ENCODE measurements around the gene KCNQ5.

KCNQ5 gene

DNA sequence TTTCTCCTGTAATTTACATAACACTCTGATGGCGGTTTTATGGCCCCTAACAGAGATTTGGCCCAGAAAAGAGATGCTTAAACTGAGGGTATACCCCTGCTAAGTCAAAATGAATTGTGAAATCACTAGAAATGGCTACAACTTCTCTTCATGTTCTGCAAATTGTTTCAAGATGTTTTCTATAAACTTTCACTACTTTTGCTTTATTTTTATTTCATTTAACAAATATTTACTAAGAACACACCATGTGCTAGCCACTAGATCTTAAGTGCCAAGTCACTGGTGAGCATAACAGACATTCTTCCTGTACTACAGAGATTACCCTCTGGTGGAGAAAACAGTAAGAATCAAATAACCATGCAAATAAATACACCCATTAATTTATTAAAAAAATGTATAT lies 87.6 kb downstream of the KCNQ5 start:
- DNase-seq (ENCODE audit: low read depth, low spot score) = no peak
- Histone ChIP-seq H3K36me3 (ENCODE audit: control insufficient read depth, insufficient read depth, low read length) (no peaks in the 10 kb centered on the region), H3K4me3 (ENCODE audit: low read length) (no peak overlapping the region), H3K27me3 (ENCODE audit: control insufficient read depth, insufficient read depth, low read length) (no peaks in the 10 kb centered on the region), H3K27ac (ENCODE audit: low read length) (no peak overlapping the region), H3K4me1 (ENCODE audit: control insufficient read depth, insufficient read depth, low read length) (no peaks in the 10 kb centered on the region), H3K9me3 (ENCODE audit: control insufficient read depth, insufficient read depth, low read length) (no peaks in the 10 kb centered on the region)
- no CpG with 5 or more reads among the region's 1 CpG for WGBS (ENCODE audit: insufficient coverage, insufficient read length)

DNA sequence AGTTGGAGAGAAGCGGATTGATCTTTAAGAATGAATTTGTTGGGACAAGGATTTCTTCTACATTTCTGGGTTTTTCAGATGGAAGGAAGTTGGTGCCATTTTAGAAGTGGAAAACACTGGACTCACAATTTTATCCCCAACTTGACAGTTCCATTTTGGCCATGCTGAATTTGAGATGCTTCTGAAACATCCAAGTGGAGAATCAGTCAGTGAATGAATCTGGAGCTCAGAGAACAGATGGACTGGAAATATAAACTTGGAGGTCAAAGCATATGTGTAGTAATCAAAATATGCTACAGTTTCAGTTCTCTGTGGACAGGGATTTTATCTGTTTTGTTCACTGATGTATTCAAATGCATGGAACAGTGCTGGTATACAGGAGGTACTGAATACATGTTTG lies 89.9 kb downstream of the KCNQ5 start:
- H3K36me3 ChIP-seq (ENCODE audit: control insufficient read depth, insufficient read depth, low read length) = no peaks in the 10 kb centered on the region
- H3K4me3 ChIP-seq (ENCODE audit: low read length) = no peak overlapping the region
- no peaks in the 10 kb centered on the region for H3K4me1 ChIP-seq (ENCODE audit: control insufficient read depth, insufficient read depth, low read length)
- no peaks in the 10 kb centered on the region for H3K9me3 ChIP-seq (ENCODE audit: control insufficient read depth, insufficient read depth, low read length)
- no peaks in the 10 kb centered on the region for H3K27me3 ChIP-seq (ENCODE audit: control insufficient read depth, insufficient read depth, low read length)
- WGBS (ENCODE audit: insufficient coverage, insufficient read length) = no CpG with 5 or more reads among the region's 1 CpG
- DNase-seq (ENCODE audit: low read depth, low spot score) = no peak
- no peak overlapping the region for H3K27ac ChIP-seq (ENCODE audit: low read length)

DNA sequence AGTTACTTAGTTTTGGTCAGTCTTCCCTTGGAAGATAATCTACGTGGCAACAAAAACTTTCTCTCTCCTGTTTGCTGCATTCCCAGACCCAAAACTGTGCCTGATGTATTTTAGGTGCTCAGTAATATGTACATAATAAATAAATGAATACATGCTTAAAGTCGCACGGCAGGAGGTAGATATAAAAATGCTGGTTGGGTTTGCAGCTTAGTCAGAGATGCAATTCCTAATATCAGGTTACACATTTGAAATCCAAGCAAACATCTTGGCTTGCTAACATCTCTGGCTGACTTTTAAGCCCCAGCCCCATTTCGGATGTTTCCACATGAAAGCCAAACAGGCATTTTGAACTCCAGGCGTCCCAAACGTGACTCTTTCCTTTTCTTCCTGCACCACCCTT lies 91.0 kb downstream of the KCNQ5 start:
- H3K4me3 ChIP-seq (ENCODE audit: low read length) = no peak overlapping the region
- no peaks in the 10 kb centered on the region for H3K36me3 ChIP-seq (ENCODE audit: control insufficient read depth, insufficient read depth, low read length)
- H3K9me3 ChIP-seq (ENCODE audit: control insufficient read depth, insufficient read depth, low read length) = no peaks in the 10 kb centered on the region
- DNase-seq (ENCODE audit: low read depth, low spot score) = no peak
- H3K27me3 ChIP-seq (ENCODE audit: control insufficient read depth, insufficient read depth, low read length) = no peaks in the 10 kb centered on the region
- H3K27ac ChIP-seq (ENCODE audit: low read length) = no peak overlapping the region
- H3K4me1 ChIP-seq (ENCODE audit: control insufficient read depth, insufficient read depth, low read length) = no peaks in the 10 kb centered on the region
- WGBS (ENCODE audit: insufficient coverage, insufficient read length) = no CpG with 5 or more reads among the region's 6 CpGs

DNA sequence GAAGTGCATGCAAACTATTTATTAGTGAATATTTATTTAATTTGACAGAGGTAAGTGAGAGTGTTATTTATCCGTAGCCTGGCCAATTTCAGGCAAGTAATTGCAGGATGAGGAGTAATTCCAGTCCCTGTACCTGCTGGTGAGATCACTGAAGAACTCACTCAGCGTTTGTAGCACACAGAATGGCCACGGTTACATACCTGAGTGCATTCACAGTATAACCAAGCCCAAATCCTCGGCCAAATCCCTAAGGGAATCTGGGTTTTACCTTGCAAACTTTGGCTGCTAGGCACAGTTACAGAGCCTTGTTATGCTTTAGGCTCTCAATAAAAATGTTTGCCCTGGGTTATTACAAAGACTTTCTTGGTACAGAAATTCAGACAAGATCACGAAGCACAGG lies 93.3 kb downstream of the KCNQ5 start:
- Histone ChIP-seq H3K9me3 (ENCODE audit: control insufficient read depth, insufficient read depth, low read length) (no peaks in the 10 kb centered on the region), H3K27me3 (ENCODE audit: control insufficient read depth, insufficient read depth, low read length) (no peaks in the 10 kb centered on the region), H3K36me3 (ENCODE audit: control insufficient read depth, insufficient read depth, low read length) (no peaks in the 10 kb centered on the region), H3K27ac (ENCODE audit: low read length) (no peak overlapping the region), H3K4me3 (ENCODE audit: low read length) (no peak overlapping the region), H3K4me1 (ENCODE audit: control insufficient read depth, insufficient read depth, low read length) (no peaks in the 10 kb centered on the region)
- WGBS (ENCODE audit: insufficient coverage, insufficient read length) = no CpG with 5 or more reads among the region's 5 CpGs
- no peak for DNase-seq (ENCODE audit: low read depth, low spot score)

DNA sequence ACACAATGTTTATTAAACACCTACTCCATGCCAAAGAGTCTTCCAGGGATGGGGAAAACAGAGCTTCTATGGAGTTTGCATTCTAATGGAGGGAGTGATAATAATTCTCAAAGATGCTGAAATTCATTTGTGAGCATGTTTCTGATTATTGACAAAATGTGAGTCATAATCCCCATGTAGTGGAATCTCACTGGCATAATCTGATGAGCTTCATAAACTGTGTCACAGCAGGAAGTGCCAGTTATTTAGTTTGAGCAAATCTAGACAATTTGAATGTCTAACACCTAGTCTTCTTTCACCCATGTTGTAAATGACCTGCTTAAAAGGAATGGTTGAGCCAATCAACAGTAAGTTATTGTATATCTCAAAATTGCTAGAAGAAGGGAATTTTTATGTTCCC lies 95.1 kb downstream of the KCNQ5 start:
- H3K4me1 ChIP-seq (ENCODE audit: control insufficient read depth, insufficient read depth, low read length) = no peaks in the 10 kb centered on the region
- H3K36me3 ChIP-seq (ENCODE audit: control insufficient read depth, insufficient read depth, low read length) = no peaks in the 10 kb centered on the region
- no peaks in the 10 kb centered on the region for H3K27me3 ChIP-seq (ENCODE audit: control insufficient read depth, insufficient read depth, low read length)
- H3K27ac ChIP-seq (ENCODE audit: low read length) = no peak overlapping the region
- no peak overlapping the region for H3K4me3 ChIP-seq (ENCODE audit: low read length)
- DNase-seq (ENCODE audit: low read depth, low spot score) = no peak
- H3K9me3 ChIP-seq (ENCODE audit: control insufficient read depth, insufficient read depth, low read length) = no peaks in the 10 kb centered on the region

DNA sequence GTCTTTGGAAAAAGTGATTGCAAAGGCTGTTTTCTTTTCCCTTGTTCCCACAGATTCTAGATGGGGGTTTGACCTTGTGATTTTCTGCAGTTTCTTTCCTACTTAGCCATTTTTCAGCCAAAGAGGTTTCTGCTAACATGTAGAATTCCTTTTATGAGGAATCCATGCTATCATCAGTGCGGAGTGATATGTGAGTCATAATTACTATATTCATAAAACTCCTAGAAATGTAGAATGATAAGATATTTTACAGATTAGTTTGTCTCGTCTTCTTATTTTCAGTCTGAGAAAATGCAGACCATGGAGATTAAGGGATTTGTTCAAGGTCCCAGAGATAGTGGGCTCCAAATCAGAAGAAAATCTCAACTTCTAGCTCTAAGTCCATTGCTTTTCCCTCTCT lies 98.6 kb downstream of the KCNQ5 start:
- no CpG with 5 or more reads among the region's 2 CpGs for WGBS (ENCODE audit: insufficient coverage, insufficient read length)
- Histone ChIP-seq H3K9me3 (ENCODE audit: control insufficient read depth, insufficient read depth, low read length) (no peaks in the 10 kb centered on the region), H3K27me3 (ENCODE audit: control insufficient read depth, insufficient read depth, low read length) (no peaks in the 10 kb centered on the region), H3K27ac (ENCODE audit: low read length) (no peak overlapping the region), H3K36me3 (ENCODE audit: control insufficient read depth, insufficient read depth, low read length) (no peaks in the 10 kb centered on the region), H3K4me1 (ENCODE audit: control insufficient read depth, insufficient read depth, low read length) (no peaks in the 10 kb centered on the region), H3K4me3 (ENCODE audit: low read length) (no peak overlapping the region)
- no peak for DNase-seq (ENCODE audit: low read depth, low spot score)

DNA sequence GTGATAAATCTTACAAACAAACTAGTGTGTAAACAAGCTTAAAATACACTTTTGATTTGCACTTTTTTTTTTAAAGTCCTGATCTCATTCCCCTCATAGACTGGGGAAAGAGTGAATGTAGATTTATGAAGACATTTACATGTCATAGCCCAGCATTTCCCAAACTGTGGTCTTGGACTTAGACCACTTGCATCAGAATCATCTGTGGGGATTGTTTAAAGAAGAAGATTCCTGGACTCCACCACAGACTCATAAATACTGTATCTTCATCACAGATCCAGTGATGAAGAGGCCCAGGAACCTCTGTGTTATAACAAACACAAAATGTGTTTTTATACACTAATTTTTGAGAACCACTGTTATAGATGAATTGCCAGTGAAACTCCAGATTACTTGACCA lies 99.5 kb downstream of the KCNQ5 start:
- Histone ChIP-seq H3K36me3 (ENCODE audit: control insufficient read depth, insufficient read depth, low read length) (no peaks in the 10 kb centered on the region), H3K9me3 (ENCODE audit: control insufficient read depth, insufficient read depth, low read length) (no peaks in the 10 kb centered on the region), H3K4me3 (ENCODE audit: low read length) (no peak overlapping the region), H3K27me3 (ENCODE audit: control insufficient read depth, insufficient read depth, low read length) (no peaks in the 10 kb centered on the region), H3K27ac (ENCODE audit: low read length) (no peak overlapping the region), H3K4me1 (ENCODE audit: control insufficient read depth, insufficient read depth, low read length) (no peaks in the 10 kb centered on the region)
- no peak for DNase-seq (ENCODE audit: low read depth, low spot score)

DNA sequence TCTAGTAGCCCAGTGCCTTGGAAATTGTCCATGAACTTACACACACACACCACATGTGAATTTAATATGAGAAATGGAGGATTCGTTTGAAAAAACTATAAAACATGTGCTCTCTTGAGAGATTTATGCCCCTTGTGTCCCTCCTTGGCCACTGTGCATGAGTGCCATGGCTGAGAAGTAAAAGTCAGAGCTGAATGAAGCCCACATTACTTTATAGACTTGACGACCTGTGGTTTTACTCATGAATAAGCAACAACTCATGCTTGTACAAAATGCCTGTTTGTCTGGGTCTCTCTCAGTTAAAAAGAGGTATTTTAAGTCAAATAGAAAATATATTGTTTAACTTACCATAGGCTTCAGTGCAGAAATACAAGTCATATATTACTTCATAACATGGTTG lies 102.7 kb downstream of the KCNQ5 start:
- WGBS (ENCODE audit: insufficient coverage, insufficient read length) = no CpG with 5 or more reads among the region's 2 CpGs
- DNase-seq (ENCODE audit: low read depth, low spot score) = no peak
- H3K36me3 ChIP-seq (ENCODE audit: control insufficient read depth, insufficient read depth, low read length) = no peaks in the 10 kb centered on the region
- no peaks in the 10 kb centered on the region for H3K4me1 ChIP-seq (ENCODE audit: control insufficient read depth, insufficient read depth, low read length)
- H3K4me3 ChIP-seq (ENCODE audit: low read length) = no peak overlapping the region
- no peak overlapping the region for H3K27ac ChIP-seq (ENCODE audit: low read length)
- no peaks in the 10 kb centered on the region for H3K9me3 ChIP-seq (ENCODE audit: control insufficient read depth, insufficient read depth, low read length)
- no peaks in the 10 kb centered on the region for H3K27me3 ChIP-seq (ENCODE audit: control insufficient read depth, insufficient read depth, low read length)

DNA sequence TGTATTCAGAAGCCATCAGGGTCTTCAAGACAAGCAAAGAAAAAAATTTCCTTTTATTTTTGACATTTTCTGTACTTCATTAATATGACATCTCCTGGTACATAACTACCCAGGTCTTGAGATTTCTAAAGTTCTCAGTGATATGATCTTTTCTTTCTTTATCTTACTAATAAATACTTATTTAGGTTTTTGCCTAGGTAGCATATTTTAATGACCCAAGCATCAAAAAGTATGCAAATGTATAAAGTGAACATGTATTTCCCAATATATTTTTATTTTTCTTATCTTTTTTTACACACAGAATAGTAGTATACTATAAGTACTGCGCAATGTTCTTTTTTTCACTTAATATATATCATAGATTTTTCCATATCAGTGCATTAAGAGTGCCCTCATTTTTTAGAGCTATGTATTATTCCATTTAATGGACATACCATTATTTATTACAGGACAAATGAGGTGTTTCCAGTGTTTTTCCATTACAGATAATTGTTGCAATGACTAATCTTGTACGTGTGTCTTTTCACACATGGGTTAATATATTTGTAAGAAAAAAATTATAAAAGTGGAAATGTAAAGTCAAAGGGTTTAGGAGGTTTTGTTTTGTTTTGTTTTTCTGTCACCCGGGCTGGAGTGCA lies 107.0 kb downstream of the KCNQ5 start:
- Histone ChIP-seq H3K4me3 (ENCODE audit: low read length) (no peak overlapping the region), H3K27me3 (ENCODE audit: control insufficient read depth, insufficient read depth, low read length) (no peaks in the 10 kb centered on the region), H3K4me1 (ENCODE audit: control insufficient read depth, insufficient read depth, low read length) (no peaks in the 10 kb centered on the region), H3K27ac (ENCODE audit: low read length) (no peak overlapping the region), H3K9me3 (ENCODE audit: control insufficient read depth, insufficient read depth, low read length) (no peaks in the 10 kb centered on the region), H3K36me3 (ENCODE audit: control insufficient read depth, insufficient read depth, low read length) (no peaks in the 10 kb centered on the region)
- no peak for DNase-seq (ENCODE audit: low read depth, low spot score)
- whole genome bisulfite sequencing (ENCODE audit: insufficient coverage, insufficient read length) = 100% methylated on average over 1 of the region's 3 CpGs

DNA sequence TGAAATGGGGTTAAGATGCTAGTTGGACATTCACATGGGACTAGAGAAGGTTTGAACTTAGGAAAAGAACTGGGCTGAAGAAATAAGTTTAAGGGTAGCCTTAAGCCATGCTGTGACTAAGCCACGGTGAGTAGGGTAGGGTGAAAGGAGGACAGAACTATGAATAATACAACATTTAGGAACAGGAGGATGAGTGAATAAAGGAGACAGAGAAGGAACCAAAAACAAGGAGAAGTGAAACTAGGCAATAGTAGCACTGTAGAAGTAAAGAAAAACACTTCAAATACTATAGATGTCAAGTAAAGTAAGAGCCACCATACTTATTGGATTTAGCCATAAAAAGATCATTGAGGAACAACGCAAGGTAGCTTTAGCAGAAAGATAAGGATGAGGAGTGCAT lies 111.2 kb downstream of the KCNQ5 start:
- H3K9me3 ChIP-seq (ENCODE audit: control insufficient read depth, insufficient read depth, low read length) = no peaks in the 10 kb centered on the region
- WGBS (ENCODE audit: insufficient coverage, insufficient read length) = no CpG with 5 or more reads among the region's 2 CpGs
- H3K27ac ChIP-seq (ENCODE audit: low read length) = no peak overlapping the region
- H3K4me3 ChIP-seq (ENCODE audit: low read length) = no peak overlapping the region
- no peak for DNase-seq (ENCODE audit: low read depth, low spot score)
- no peaks in the 10 kb centered on the region for H3K4me1 ChIP-seq (ENCODE audit: control insufficient read depth, insufficient read depth, low read length)
- no peaks in the 10 kb centered on the region for H3K27me3 ChIP-seq (ENCODE audit: control insufficient read depth, insufficient read depth, low read length)
- H3K36me3 ChIP-seq (ENCODE audit: control insufficient read depth, insufficient read depth, low read length) = no peaks in the 10 kb centered on the region

DNA sequence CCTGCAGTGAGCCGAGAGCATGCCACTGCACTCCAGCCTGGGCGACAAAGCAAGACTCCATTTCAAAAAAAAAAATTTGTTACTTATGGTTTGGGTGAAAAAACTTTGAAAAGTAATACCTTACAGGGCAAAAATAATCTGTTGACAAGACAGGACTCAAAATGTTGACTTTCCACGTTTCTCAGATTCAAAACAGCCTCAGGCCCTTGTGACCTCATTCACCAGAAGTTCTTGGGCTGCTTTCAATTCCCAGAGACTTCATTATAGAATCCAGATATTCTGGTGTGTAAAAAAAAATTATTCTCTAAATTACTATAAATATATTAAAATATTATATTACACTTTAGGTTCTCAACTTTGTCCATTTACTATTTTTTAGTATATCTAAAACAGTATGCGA lies 116.2 kb downstream of the KCNQ5 start:
- H3K36me3 ChIP-seq (ENCODE audit: control insufficient read depth, insufficient read depth, low read length) = no peaks in the 10 kb centered on the region
- H3K9me3 ChIP-seq (ENCODE audit: control insufficient read depth, insufficient read depth, low read length) = no peaks in the 10 kb centered on the region
- DNase-seq (ENCODE audit: low read depth, low spot score) = no peak
- H3K27me3 ChIP-seq (ENCODE audit: control insufficient read depth, insufficient read depth, low read length) = no peaks in the 10 kb centered on the region
- H3K4me3 ChIP-seq (ENCODE audit: low read length) = no peak overlapping the region
- H3K4me1 ChIP-seq (ENCODE audit: control insufficient read depth, insufficient read depth, low read length) = no peaks in the 10 kb centered on the region
- no peak overlapping the region for H3K27ac ChIP-seq (ENCODE audit: low read length)
- no CpG with 5 or more reads among the region's 4 CpGs for WGBS (ENCODE audit: insufficient coverage, insufficient read length)

All from iPS DF 6.9 (cell line).